ENCODE data around the gene WIPF3.

The WIPF3 gene

DNA sequence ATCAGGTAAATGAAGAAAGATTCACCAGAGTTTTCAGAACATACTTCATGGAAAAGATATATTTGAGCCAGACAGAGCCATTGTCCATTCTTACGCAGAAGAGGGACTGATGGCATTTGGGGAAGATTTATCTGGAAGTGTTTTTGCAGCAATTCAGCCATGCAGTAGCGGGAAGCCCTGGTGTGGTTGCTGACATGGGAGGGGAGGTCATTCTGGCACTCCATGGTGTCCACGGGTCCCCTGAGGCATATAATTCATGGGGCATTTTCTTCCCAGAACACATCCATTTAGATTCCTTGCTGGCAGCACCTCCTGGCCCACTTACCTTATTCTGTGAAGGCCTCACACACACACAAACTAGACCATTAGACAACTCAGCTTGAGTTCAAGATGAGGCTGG lies 55.6 kb downstream of the WIPF3 start:
- Histone ChIP-seq H3K9me2 (replicated peaks; ENCODE audit: control insufficient read depth, low read length) (no peaks in the 10 kb centered on the region), H4K20me1 (ENCODE audit: control insufficient read depth, insufficient read depth, low read depth, low read length) (no peaks in the 10 kb centered on the region), H3K36me3 (ENCODE audit: control insufficient read depth, low read length) (no peaks in the 10 kb centered on the region), H3F3A (ENCODE audit: control insufficient read depth, insufficient read depth) (no peaks in the 10 kb centered on the region), H3K4me3 (ENCODE audit: low read length) (no peak overlapping the region), H3K9me3 (ENCODE audit: control insufficient read depth, insufficient read depth, low read length) (no peaks in the 10 kb centered on the region), H3K79me2 (ENCODE audit: control insufficient read depth, low read length) (no peaks in the 10 kb centered on the region), H3K4me2 (ENCODE audit: low read length) (no peak overlapping the region), H3K27ac (ENCODE audit: low read depth, low read length) (no peak overlapping the region), H3K4me1 (ENCODE audit: control insufficient read depth, low read length) (no peaks in the 10 kb centered on the region), H3K27me3 (ENCODE audit: control insufficient read depth, low read length) (0 out of 2 replicates have a peak, but pooled peaks cover 6% of the 10 kb centered on the region)
- TF ChIP-seq EZH2phosphoT487 (IDR thresholded peaks at IDR 0.05; ENCODE audit: borderline replicate concordance, low read length) (no peak), CTCF (IDR thresholded peaks at IDR 0.05; ENCODE audit: low read depth, low read length, poor library complexity, severe bottlenecking) (no peak)

DNA sequence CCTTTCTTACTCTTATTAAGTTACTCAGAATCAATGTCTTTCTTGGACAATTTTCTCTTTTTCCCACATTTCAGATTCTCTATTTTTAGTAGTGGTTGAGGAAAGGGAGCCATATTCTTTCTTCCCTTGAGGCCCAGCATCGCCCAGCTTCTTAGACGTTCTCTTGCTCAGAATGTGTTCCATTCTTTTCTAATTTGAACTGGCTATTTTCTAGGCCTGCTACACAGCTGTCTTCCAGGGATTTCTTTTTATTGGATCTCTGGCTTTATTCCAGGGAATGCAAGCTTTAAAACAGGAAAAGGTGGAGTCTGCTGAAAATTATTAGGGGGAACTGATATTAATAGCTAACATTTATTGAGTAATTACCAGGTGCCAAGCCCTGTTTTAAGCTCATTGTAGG lies 58.3 kb downstream of the WIPF3 start:
- no peaks in the 10 kb centered on the region for H4K20me1 ChIP-seq (ENCODE audit: control insufficient read depth, insufficient read depth, low read depth, low read length)
- no peaks in the 10 kb centered on the region for H3K4me1 ChIP-seq (ENCODE audit: control insufficient read depth, low read length)
- H3K27me3 ChIP-seq (ENCODE audit: control insufficient read depth, low read length), result 0 out of 2 replicates have a peak, but pooled peaks cover 6% of the 10 kb centered on the region
- H3F3A ChIP-seq (ENCODE audit: control insufficient read depth, insufficient read depth), result no peaks in the 10 kb centered on the region
- H3K4me3 ChIP-seq (ENCODE audit: low read length), result no peak overlapping the region
- no peak for TF ChIP-seq CTCF (IDR thresholded peaks at IDR 0.05; ENCODE audit: low read depth, low read length, poor library complexity, severe bottlenecking)
- no peak for TF ChIP-seq EZH2phosphoT487 (IDR thresholded peaks at IDR 0.05; ENCODE audit: borderline replicate concordance, low read length)
- no peaks in the 10 kb centered on the region for H3K9me2 ChIP-seq (replicated peaks; ENCODE audit: control insufficient read depth, low read length)
- H3K9me3 ChIP-seq (ENCODE audit: control insufficient read depth, insufficient read depth, low read length), result no peaks in the 10 kb centered on the region
- H3K36me3 ChIP-seq (ENCODE audit: control insufficient read depth, low read length), result no peaks in the 10 kb centered on the region
- no peak overlapping the region for H3K27ac ChIP-seq (ENCODE audit: low read depth, low read length)
- no peaks in the 10 kb centered on the region for H3K79me2 ChIP-seq (ENCODE audit: control insufficient read depth, low read length)
- no peak overlapping the region for H3K4me2 ChIP-seq (ENCODE audit: low read length)

GRCh38 chr7:29865526-29865925 lies 59.2 kb downstream of the WIPF3 start:
- Histone ChIP-seq H3F3A (ENCODE audit: control insufficient read depth, insufficient read depth) (no peaks in the 10 kb centered on the region), H3K4me1 (ENCODE audit: control insufficient read depth, low read length) (no peaks in the 10 kb centered on the region), H4K20me1 (ENCODE audit: control insufficient read depth, insufficient read depth, low read depth, low read length) (no peaks in the 10 kb centered on the region), H3K36me3 (ENCODE audit: control insufficient read depth, low read length) (no peaks in the 10 kb centered on the region), H3K4me2 (ENCODE audit: low read length) (no peak overlapping the region), H3K79me2 (ENCODE audit: control insufficient read depth, low read length) (no peaks in the 10 kb centered on the region), H3K27me3 (ENCODE audit: control insufficient read depth, low read length) (0 out of 2 replicates have a peak, but pooled peaks cover 6% of the 10 kb centered on the region), H3K4me3 (ENCODE audit: low read length) (no peak overlapping the region), H3K9me3 (ENCODE audit: control insufficient read depth, insufficient read depth, low read length) (no peaks in the 10 kb centered on the region), H3K9me2 (replicated peaks; ENCODE audit: control insufficient read depth, low read length) (no peaks in the 10 kb centered on the region), H3K27ac (ENCODE audit: low read depth, low read length) (no peak overlapping the region)
- TF ChIP-seq EZH2phosphoT487 (IDR thresholded peaks at IDR 0.05; ENCODE audit: borderline replicate concordance, low read length) (no peak), CTCF (IDR thresholded peaks at IDR 0.05; ENCODE audit: low read depth, low read length, poor library complexity, severe bottlenecking) (no peak)
